Keratinocyte (primary cell): ENCODE data around the gene SNTG2. TPM values are rescaled to one million over a fixed set of nuclear protein-coding genes. Genes with fewer than 3 reads are reported as not detected.

Experiments used
- DNase-seq: peaks from one replicate; pipeline ENCODE4 v3.0.0-alpha.2; 2011; ENCODE audit warnings: low read depth, missing footprints, low spot score
- FAIRE-seq: peaks from 2 replicates; lab custom pipeline; 2011; peaks lifted over from hg19 to GRCh38; lab: Jason Lieb, UNC
- H2AFZ ChIP-seq: 2 replicates; pipeline ENCODE4 v1.6.0; 2012; ENCODE audit warnings: low read length, control low read depth, inconsistent platforms; ENCODE audit not compliant: control insufficient read depth
- H3K27ac ChIP-seq: 2 replicates; pipeline ENCODE4 v1.5.1; 2011; ENCODE audit warnings: low read length; ENCODE audit not compliant: control insufficient read depth, insufficient read depth
- H3K27me3 ChIP-seq: 3 replicates; pipeline ENCODE4 v1.6.0; 2011; ENCODE audit warnings: low read length; ENCODE audit not compliant: control insufficient read depth, insufficient read depth; ENCODE audit errors: extremely low read depth
- H3K36me3 ChIP-seq, 2 experiments: 2 replicates in 1 of 2; 3 replicates in 1 of 2; pipeline ENCODE4 v1.5.1; 2011; ENCODE audit warnings: low read length in 2 of 2, mild to moderate bottlenecking in 1 of 2; ENCODE audit not compliant: control insufficient read depth in 2 of 2, insufficient read depth in 2 of 2; ENCODE audit errors: extremely low read depth in 1 of 2
- H3K4me1 ChIP-seq: 3 replicates; pipeline ENCODE4 v1.5.1; 2011; ENCODE audit warnings: low read length; ENCODE audit not compliant: control insufficient read depth, insufficient read depth; ENCODE audit errors: extremely low read depth
- H3K4me2 ChIP-seq: 3 replicates; pipeline ENCODE4 v1.6.0; 2011; ENCODE audit warnings: low read depth, low read length; ENCODE audit not compliant: control insufficient read depth, insufficient read depth; ENCODE audit errors: extremely low read depth
- H3K4me3 ChIP-seq, 3 experiments: fragments of 200-600 bp in 1 of 3; sonication (generic) in 1 of 3; 2 replicates in 2 of 3; 3 replicates in 1 of 3; pipeline ENCODE4 v1.5.1; 2011 to 2016; ENCODE audit warnings: low read length in 3 of 3, mild to moderate bottlenecking in 3 of 3, control low read depth in 2 of 3, inconsistent platforms in 1 of 3, low read depth in 1 of 3, mixed read lengths in 1 of 3, mixed run types in 1 of 3, moderate library complexity in 1 of 3; ENCODE audit not compliant: control insufficient read depth in 2 of 3, insufficient read depth in 2 of 3; ENCODE audit errors: extremely low read depth in 1 of 3
- H3K79me2 ChIP-seq: 2 replicates; pipeline ENCODE4 v1.6.0; 2012; ENCODE audit warnings: low read length; ENCODE audit not compliant: control insufficient read depth, insufficient read depth
- H3K9ac ChIP-seq: 3 replicates; pipeline ENCODE4 v1.6.0; 2011; ENCODE audit warnings: low read length; ENCODE audit not compliant: control insufficient read depth, insufficient read depth; ENCODE audit errors: extremely low read depth
- H3K9me1 ChIP-seq: 3 replicates; pipeline ENCODE4 v1.6.0; 2011; ENCODE audit warnings: low read length; ENCODE audit not compliant: control insufficient read depth, insufficient read depth; ENCODE audit errors: extremely low read depth
- H3K9me3 ChIP-seq: 2 replicates; pipeline ENCODE4 v1.5.1; 2012; ENCODE audit warnings: low read depth, low read length; ENCODE audit not compliant: control insufficient read depth
- H4K20me1 ChIP-seq: 3 replicates; pipeline ENCODE4 v1.6.0; 2011; ENCODE audit warnings: low read length; ENCODE audit not compliant: control insufficient read depth, insufficient read depth; ENCODE audit errors: extremely low read depth
- EZH2 ChIP-seq: IDR thresholded peaks from one replicate; pipeline ENCODE4 v1.6.1; 2012; ENCODE audit warnings: inconsistent platforms, mild to moderate bottlenecking, low read length, moderate library complexity
- dilution Hi-C: fragments of 300-500 bp; cut with MboI; formaldehyde crosslinking; loops from one replicate; pipeline ENCODE4 v1.7.0; 2020; ENCODE audit warnings: low sequenced_read_pairs; ENCODE audit not compliant: extremely low pct_ligation_motif_present
- polyA plus RNA-seq, 5 experiments: library from polyadenylated mRNA; depleted of rRNA in 3 of 5; stranded (reverse) in 3 of 5; stranded (forward) in 1 of 5; unstranded in 1 of 5; fragments of >200 nt; gene quantifications; 1 replicate in 1 of 5; 2 replicates in 3 of 5; 3 replicates in 1 of 5; pipeline versions ENCODE4 v1.2.1 to v1.2.3, GENCODE V29; 2011 to 2012; ENCODE audit warnings: missing spikeins in 2 of 5, low read depth in 1 of 5, low replicate concordance in 1 of 5
- TF ChIP-seq, protein P1 (sequence below), 3 experiments: IDR thresholded peaks in 1 of 3; conservative IDR thresholded peaks in 1 of 3; optimal IDR thresholded peaks in 1 of 3; 2 replicates in 2 of 3; 3 replicates in 1 of 3; pipeline versions ENCODE3 to v1.5.1; 2011; ENCODE audit warnings: low read length in 3 of 3, mild to moderate bottlenecking in 3 of 3, moderate library complexity in 2 of 3, control low read depth in 1 of 3, inconsistent platforms in 1 of 3; ENCODE audit not compliant: insufficient read depth in 2 of 3; ENCODE audit errors: extremely low read depth in 1 of 3

Gene SNTG2
- polyA plus RNA-seq, 1 donor (not counting 4 experiments of a cell fraction or from before 2014, with no cell fraction given) = not detected

DNA sequence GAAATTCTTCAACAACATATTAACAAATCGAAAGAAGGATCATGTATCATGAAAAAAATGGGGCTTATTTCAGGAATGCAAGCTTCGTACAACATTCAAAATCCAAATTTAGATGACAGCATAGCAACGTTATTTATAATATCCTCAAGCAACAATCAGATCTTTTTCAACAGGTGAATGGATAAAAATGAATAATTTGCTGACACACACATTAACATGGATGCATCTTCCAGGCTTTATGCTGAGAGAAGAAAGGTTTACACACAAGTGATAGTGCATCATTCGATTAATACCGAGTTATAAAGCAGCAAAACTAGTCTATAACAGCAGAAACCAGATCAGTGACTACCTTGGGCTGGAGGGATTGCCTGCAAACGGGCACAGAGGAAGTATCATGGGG lies 253.1 kb downstream of the SNTG2 start:
- no peaks in the 10 kb centered on the region for H3K79me2 ChIP-seq
- no peaks in the 10 kb centered on the region for H3K4me1 ChIP-seq
- H2AFZ ChIP-seq = no peak overlapping the region
- no peaks in the 10 kb centered on the region for H3K9me1 ChIP-seq
- no peaks in the 10 kb centered on the region for H4K20me1 ChIP-seq
- FAIRE-seq (no peak), DNase-seq (no peak)
- H3K36me3 ChIP-seq = no peaks in the 10 kb centered on the region
- H3K27ac ChIP-seq = no peak overlapping the region
- H3K9ac ChIP-seq = no peak overlapping the region
- dilution Hi-C loops = no loop called here
- no peak overlapping the region for H3K4me2 ChIP-seq
- H3K9me3 ChIP-seq = peaks cover 2% of the 10 kb centered on the region
- no peak overlapping the region for H3K4me3 ChIP-seq
- no peak for TF ChIP-seq EZH2
- TF ChIP-seq, protein P1, sequence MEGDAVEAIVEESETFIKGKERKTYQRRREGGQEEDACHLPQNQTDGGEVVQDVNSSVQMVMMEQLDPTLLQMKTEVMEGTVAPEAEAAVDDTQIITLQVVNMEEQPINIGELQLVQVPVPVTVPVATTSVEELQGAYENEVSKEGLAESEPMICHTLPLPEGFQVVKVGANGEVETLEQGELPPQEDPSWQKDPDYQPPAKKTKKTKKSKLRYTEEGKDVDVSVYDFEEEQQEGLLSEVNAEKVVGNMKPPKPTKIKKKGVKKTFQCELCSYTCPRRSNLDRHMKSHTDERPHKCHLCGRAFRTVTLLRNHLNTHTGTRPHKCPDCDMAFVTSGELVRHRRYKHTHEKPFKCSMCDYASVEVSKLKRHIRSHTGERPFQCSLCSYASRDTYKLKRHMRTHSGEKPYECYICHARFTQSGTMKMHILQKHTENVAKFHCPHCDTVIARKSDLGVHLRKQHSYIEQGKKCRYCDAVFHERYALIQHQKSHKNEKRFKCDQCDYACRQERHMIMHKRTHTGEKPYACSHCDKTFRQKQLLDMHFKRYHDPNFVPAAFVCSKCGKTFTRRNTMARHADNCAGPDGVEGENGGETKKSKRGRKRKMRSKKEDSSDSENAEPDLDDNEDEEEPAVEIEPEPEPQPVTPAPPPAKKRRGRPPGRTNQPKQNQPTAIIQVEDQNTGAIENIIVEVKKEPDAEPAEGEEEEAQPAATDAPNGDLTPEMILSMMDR (optimal IDR thresholded peaks at IDR 0.05 in 1 of 3, IDR thresholded peaks at IDR 0.05 in 1 of 3, conservative IDR thresholded peaks at IDR 0.05 in 1 of 3; ENCODE audit: extremely low read depth in 1 of 3, insufficient read depth in 2 of 3, low read length in 3 of 3) = no peak
- H3K27me3 ChIP-seq = no peaks in the 10 kb centered on the region

DNA sequence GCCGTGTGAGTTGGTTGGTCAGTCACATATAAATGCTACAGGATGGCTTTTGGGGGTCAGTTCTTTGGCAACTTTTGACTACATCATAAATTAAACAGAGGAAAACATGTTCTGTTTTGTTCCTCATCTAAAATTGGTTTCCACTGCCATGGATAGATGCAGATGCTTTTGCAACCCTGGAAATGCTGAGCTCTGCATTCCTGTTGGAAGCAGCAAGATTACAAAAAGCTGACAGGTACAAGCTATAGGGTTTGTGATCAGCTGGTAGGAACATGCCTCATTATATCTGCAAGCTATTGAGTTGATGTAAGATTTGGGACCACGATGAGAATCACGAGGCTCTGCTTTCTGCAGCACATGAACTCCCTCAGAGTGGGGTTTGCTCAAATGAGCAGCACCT lies 255.2 kb downstream of the SNTG2 start:
- FAIRE-seq (no peak), DNase-seq (no peak)
- no peaks in the 10 kb centered on the region for H3K79me2 ChIP-seq
- TF ChIP-seq, protein P1 (optimal IDR thresholded peaks at IDR 0.05 in 1 of 3, IDR thresholded peaks at IDR 0.05 in 1 of 3, conservative IDR thresholded peaks at IDR 0.05 in 1 of 3; ENCODE audit: extremely low read depth in 1 of 3, insufficient read depth in 2 of 3, low read length in 3 of 3) = no peak
- no peak for TF ChIP-seq EZH2
- no peaks in the 10 kb centered on the region for H3K4me1 ChIP-seq
- no peaks in the 10 kb centered on the region for H3K27me3 ChIP-seq
- no peak overlapping the region for H3K9ac ChIP-seq
- no peaks in the 10 kb centered on the region for H3K36me3 ChIP-seq
- H3K4me2 ChIP-seq = no peak overlapping the region
- no peak overlapping the region for H3K27ac ChIP-seq
- dilution Hi-C loops = no loop called here
- no peaks in the 10 kb centered on the region for H3K9me1 ChIP-seq
- H4K20me1 ChIP-seq = no peaks in the 10 kb centered on the region
- H3K9me3 ChIP-seq = peaks cover 2% of the 10 kb centered on the region
- no peak overlapping the region for H3K4me3 ChIP-seq
- H2AFZ ChIP-seq = no peak overlapping the region
